OCI-LY1 (cell line): ENCODE measurements around the gene PFKFB2.

ENCODE experiments used
- CTCF ChIP-seq: fragments of 200-600 bp; sonication (generic), shearing (Covaris generic); IDR thresholded peaks from 2 replicates; pipeline ENCODE4 v1.5.1; 2017; ENCODE audit warnings: mild to moderate bottlenecking, antibody characterized with exemption, low read length, moderate library complexity, mixed read lengths
- EZH2 ChIP-seq: fragments of 200-600 bp; sonication (generic), shearing (Covaris generic); IDR thresholded peaks from 2 replicates; pipeline ENCODE4 v1.8.0; 2017; ENCODE audit warnings: borderline replicate concordance, mixed run types, mild to moderate bottlenecking, antibody characterized with exemption, low read length, moderate library complexity, mixed read lengths

DNA sequence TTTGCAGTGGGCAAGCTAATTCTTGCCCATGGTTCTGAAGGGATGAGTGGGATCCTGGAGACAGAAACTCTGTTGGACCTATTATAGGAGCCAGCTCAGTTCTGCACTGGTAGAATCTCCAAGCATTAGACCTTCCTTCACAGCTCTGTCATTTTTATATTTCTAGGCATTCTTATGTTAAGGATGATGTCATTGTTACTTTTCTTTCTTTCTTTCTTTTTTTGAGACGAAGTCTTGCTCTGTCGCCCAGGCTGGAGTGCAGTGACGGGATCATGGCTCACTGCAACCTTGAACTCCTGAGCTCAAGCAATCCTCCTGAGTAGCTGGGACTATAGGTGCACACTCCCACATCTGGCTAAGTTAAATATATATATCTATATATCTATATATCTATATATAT is 7.5 kb downstream of the PFKFB2 start:
- TF ChIP-seq CTCF: no peak
- TF ChIP-seq EZH2: no peak
